Measurements from ENCODE around the gene KRTAP9-7. TPM values are rescaled to one million over a fixed set of nuclear protein-coding genes. Genes with fewer than 3 reads are reported as not detected.

Gene KRTAP9-7
- total and polyA plus RNA-seq, 10 of the 15 experiments (the other 5 are each of a cell fraction or from before 2014, with no cell fraction given), result not detected

DNA sequence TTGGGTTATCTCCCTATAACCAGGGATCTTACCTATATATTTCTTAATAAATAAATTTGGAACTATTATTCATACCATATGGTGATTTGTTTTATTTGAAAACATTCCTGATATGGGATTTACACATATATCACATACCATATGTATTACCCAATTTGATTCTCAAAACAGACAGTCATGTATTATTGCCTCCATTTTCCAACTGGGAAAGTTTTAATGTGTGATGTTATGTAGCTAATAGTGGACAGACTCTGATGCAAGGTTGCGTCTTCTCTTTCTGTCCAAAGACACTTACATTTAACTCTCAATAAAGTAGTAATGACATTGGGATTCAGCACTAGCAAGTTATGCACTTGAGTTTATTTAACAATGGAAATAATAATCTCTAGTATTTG is 19.2 kb upstream of the KRTAP9-7 start (continued):
- TF ChIP-seq, protein P1, sequence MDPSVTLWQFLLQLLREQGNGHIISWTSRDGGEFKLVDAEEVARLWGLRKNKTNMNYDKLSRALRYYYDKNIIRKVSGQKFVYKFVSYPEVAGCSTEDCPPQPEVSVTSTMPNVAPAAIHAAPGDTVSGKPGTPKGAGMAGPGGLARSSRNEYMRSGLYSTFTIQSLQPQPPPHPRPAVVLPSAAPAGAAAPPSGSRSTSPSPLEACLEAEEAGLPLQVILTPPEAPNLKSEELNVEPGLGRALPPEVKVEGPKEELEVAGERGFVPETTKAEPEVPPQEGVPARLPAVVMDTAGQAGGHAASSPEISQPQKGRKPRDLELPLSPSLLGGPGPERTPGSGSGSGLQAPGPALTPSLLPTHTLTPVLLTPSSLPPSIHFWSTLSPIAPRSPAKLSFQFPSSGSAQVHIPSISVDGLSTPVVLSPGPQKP (IDR thresholded peaks at IDR 0.05; ENCODE audit: low read depth, low read length), result no peak
- TF ChIP-seq ETV6 (conservative IDR thresholded peaks at IDR 0.05 in 1 of 2, IDR thresholded peaks at IDR 0.05 in 1 of 2; ENCODE audit: borderline replicate concordance in 1 of 2, low read depth in 1 of 2), result no peak

DNA sequence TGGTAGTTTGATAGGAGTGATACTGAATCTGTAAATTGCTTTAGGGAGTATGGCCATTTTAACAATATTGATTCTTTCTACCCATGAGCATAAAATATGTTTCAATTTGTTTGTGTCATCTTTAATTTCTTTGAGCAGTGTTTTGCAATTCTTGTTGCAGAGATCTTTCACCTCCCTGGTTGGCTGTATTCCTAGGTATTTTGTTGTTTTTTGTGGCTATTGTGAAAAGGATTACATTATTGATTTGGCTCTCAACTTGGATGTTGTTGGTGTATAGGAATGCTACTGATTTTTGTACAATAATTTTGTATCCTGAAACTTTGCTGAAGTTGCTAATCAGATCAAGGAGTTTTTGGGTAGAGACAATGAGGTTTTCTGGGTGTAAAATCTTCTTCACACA is 17.1 kb upstream of the KRTAP9-7 start:
- H3K4me2 ChIP-seq (ENCODE audit: control insufficient read depth, insufficient read depth), result no peak overlapping the region
- no peak overlapping the region for H3K9ac ChIP-seq (ENCODE audit: control insufficient read depth, insufficient read depth, low read length)
- no peak overlapping the region for H3K4me3 ChIP-seq
- POLR2A ChIA-PET, result no interaction called here
- no peaks in the 10 kb centered on the region for H3K36me3 ChIP-seq (ENCODE audit: control insufficient read depth in 2 of 2, insufficient read depth in 2 of 2, low read length in 1 of 2)
- in situ Hi-C loops (cut with MboI), result no loop called here
- DNase-seq (ENCODE audit: low read depth, low spot score) (no peak), ATAC-seq (no peak), FAIRE-seq (no peak)
- H3K27ac ChIP-seq (ENCODE audit: control insufficient read depth, insufficient read depth), result no peak overlapping the region
- H4K20me1 ChIP-seq (ENCODE audit: control insufficient read depth, insufficient read depth), result no peaks in the 10 kb centered on the region
- H3K27me3 ChIP-seq (replicated peaks in 1 of 2; ENCODE audit: control insufficient read depth in 2 of 2, insufficient read depth in 2 of 2, low read length in 1 of 2), result no peaks in the 10 kb centered on the region; a peak in 2 of 4 replicates
- H3K9me3 ChIP-seq (replicated peaks; ENCODE audit: control insufficient read depth, insufficient read depth, low read length), result no peaks in the 10 kb centered on the region
- intact Hi-C loops (cut with micrococcal nuclease; ENCODE audit: unreplicated experiment), result no loop called here
- SMC1A ChIA-PET (ENCODE audit: uncharacterized antibody, unreplicated experiment), result no interaction called here
- RAD21 ChIA-PET (ENCODE audit: unreplicated experiment), result no interaction called here
- no peaks in the 10 kb centered on the region for H3K4me1 ChIP-seq (ENCODE audit: control insufficient read depth, insufficient read depth, low read length)
- no peak for TF ChIP-seq LARP7 (IDR thresholded peaks at IDR 0.05)
- TF ChIP-seq, protein P2, sequence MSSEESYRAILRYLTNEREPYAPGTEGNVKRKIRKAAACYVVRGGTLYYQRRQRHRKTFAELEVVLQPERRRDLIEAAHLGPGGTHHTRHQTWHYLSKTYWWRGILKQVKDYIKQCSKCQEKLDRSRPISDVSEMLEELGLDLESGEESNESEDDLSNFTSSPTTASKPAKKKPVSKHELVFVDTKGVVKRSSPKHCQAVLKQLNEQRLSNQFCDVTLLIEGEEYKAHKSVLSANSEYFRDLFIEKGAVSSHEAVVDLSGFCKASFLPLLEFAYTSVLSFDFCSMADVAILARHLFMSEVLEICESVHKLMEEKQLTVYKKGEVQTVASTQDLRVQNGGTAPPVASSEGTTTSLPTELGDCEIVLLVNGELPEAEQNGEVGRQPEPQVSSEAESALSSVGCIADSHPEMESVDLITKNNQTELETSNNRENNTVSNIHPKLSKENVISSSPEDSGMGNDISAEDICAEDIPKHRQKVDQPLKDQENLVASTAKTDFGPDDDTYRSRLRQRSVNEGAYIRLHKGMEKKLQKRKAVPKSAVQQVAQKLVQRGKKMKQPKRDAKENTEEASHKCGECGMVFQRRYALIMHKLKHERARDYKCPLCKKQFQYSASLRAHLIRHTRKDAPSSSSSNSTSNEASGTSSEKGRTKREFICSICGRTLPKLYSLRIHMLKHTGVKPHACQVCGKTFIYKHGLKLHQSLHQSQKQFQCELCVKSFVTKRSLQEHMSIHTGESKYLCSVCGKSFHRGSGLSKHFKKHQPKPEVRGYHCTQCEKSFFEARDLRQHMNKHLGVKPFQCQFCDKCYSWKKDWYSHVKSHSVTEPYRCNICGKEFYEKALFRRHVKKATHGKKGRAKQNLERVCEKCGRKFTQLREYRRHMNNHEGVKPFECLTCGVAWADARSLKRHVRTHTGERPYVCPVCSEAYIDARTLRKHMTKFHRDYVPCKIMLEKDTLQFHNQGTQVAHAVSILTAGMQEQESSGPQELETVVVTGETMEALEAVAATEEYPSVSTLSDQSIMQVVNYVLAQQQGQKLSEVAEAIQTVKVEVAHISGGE (CRISPR knock-in tag; IDR thresholded peaks at IDR 0.05), result no peak
- TF ChIP-seq IKZF1 (conservative IDR thresholded peaks at IDR 0.05), result no peak
- no peak for TF ChIP-seq POLR2AphosphoS2 (IDR thresholded peaks at IDR 0.05; ENCODE audit: low read depth, low read length)
- no peak for TF ChIP-seq SIN3A (IDR thresholded peaks at IDR 0.05; ENCODE audit: low read depth, low read length)
- TF ChIP-seq, protein P3, sequence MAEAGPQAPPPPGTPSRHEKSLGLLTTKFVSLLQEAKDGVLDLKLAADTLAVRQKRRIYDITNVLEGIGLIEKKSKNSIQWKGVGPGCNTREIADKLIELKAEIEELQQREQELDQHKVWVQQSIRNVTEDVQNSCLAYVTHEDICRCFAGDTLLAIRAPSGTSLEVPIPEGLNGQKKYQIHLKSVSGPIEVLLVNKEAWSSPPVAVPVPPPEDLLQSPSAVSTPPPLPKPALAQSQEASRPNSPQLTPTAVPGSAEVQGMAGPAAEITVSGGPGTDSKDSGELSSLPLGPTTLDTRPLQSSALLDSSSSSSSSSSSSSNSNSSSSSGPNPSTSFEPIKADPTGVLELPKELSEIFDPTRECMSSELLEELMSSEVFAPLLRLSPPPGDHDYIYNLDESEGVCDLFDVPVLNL (IDR thresholded peaks at IDR 0.05; ENCODE audit: low read depth, low read length), result no peak
- TF ChIP-seq DPF2 (IDR thresholded peaks at IDR 0.05), result no peak
- TF ChIP-seq POLR2AphosphoS5 (IDR thresholded peaks at IDR 0.05; ENCODE audit: low read length), result no peak
- no peak for TF ChIP-seq TBL1XR1 (IDR thresholded peaks at IDR 0.05; ENCODE audit: low read depth, low read length)
- no peak for TF ChIP-seq SMAD1 (IDR thresholded peaks at IDR 0.05; ENCODE audit: low read depth, partially characterized antibody)
- no peak for TF ChIP-seq BHLHE40 (IDR thresholded peaks at IDR 0.05; ENCODE audit: borderline replicate concordance in 1 of 2, low read depth in 2 of 2, low read length in 1 of 2)
- TF ChIP-seq YBX1 (IDR thresholded peaks at IDR 0.05), result no peak
- TF ChIP-seq, protein P4, sequence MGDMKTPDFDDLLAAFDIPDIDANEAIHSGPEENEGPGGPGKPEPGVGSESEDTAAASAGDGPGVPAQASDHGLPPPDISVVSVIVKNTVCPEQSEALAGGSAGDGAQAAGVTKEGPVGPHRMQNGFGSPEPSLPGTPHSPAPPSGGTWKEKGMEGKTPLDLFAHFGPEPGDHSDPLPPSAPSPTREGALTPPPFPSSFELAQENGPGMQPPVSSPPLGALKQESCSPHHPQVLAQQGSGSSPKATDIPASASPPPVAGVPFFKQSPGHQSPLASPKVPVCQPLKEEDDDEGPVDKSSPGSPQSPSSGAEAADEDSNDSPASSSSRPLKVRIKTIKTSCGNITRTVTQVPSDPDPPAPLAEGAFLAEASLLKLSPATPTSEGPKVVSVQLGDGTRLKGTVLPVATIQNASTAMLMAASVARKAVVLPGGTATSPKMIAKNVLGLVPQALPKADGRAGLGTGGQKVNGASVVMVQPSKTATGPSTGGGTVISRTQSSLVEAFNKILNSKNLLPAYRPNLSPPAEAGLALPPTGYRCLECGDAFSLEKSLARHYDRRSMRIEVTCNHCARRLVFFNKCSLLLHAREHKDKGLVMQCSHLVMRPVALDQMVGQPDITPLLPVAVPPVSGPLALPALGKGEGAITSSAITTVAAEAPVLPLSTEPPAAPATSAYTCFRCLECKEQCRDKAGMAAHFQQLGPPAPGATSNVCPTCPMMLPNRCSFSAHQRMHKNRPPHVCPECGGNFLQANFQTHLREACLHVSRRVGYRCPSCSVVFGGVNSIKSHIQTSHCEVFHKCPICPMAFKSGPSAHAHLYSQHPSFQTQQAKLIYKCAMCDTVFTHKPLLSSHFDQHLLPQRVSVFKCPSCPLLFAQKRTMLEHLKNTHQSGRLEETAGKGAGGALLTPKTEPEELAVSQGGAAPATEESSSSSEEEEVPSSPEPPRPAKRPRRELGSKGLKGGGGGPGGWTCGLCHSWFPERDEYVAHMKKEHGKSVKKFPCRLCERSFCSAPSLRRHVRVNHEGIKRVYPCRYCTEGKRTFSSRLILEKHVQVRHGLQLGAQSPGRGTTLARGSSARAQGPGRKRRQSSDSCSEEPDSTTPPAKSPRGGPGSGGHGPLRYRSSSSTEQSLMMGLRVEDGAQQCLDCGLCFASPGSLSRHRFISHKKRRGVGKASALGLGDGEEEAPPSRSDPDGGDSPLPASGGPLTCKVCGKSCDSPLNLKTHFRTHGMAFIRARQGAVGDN (IDR thresholded peaks at IDR 0.05), result no peak
- no TSS peak for BruUV-seq (replicated peaks)
- H2AFZ ChIP-seq (ENCODE audit: control insufficient read depth, low read depth, low read length), result no peak overlapping the region
- CTCF ChIA-PET, result no interaction called here
- no peaks in the 10 kb centered on the region for H3K79me2 ChIP-seq (ENCODE audit: control insufficient read depth, insufficient read depth, low read length)

All from GM12878 (cell line).